ENCODE results near the gene SKAP1. TPM values are rescaled to one million over a fixed set of nuclear protein-coding genes. Genes with fewer than 3 reads are reported as not detected.

Gene SKAP1
- total and polyA plus RNA-seq, 10 donors = 11.5 to 28.9 (median 20.5) TPM

- Histone ChIP-seq H3K9me3 (no peaks in the 10 kb centered on the region), H3K36me3 (peaks cover 0 to 18% (median 0%) of the 10 kb centered on the region in 6 donors), H3K27ac (no peak overlapping the region), H3K4me1 (peaks cover 0 to 17% (median 0%) of the 10 kb centered on the region in 6 donors), H3K4me3 (no peak overlapping the region), H3K27me3 (replicated peaks in 1 of 7) (peaks cover 0 to 32% (median 3%) of the 10 kb centered on the region in 7 donors)
- TF ChIP-seq, protein P1, sequence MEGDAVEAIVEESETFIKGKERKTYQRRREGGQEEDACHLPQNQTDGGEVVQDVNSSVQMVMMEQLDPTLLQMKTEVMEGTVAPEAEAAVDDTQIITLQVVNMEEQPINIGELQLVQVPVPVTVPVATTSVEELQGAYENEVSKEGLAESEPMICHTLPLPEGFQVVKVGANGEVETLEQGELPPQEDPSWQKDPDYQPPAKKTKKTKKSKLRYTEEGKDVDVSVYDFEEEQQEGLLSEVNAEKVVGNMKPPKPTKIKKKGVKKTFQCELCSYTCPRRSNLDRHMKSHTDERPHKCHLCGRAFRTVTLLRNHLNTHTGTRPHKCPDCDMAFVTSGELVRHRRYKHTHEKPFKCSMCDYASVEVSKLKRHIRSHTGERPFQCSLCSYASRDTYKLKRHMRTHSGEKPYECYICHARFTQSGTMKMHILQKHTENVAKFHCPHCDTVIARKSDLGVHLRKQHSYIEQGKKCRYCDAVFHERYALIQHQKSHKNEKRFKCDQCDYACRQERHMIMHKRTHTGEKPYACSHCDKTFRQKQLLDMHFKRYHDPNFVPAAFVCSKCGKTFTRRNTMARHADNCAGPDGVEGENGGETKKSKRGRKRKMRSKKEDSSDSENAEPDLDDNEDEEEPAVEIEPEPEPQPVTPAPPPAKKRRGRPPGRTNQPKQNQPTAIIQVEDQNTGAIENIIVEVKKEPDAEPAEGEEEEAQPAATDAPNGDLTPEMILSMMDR (IDR thresholded peaks at IDR 0.05 in 8 of 11, conservative IDR thresholded peaks at IDR 0.05 in 3 of 11) = no peak
- TF ChIP-seq POLR2AphosphoS5 (IDR thresholded peaks at IDR 0.05) = no peak
- no peak for DNase-seq
- intact Hi-C loops (cut with DNase I; ENCODE audit: low total_unique reads) = no loop called here
- 6 to 33% (median 14%) methylated on average over 1 of the region's 1 CpG for WGBS, 5 donors
Observed at GRCh38 chr17:48391444-48391843, 38.6 kb downstream of the SKAP1 start.

GRCh38 chr17:48389903-48390302 is 40.1 kb downstream of the SKAP1 start:
- no peak overlapping the region for H3K27ac ChIP-seq
- no peak overlapping the region for H3K4me3 ChIP-seq
- intact Hi-C loops (cut with DNase I; ENCODE audit: low total_unique reads) = no loop called here
- no peak for DNase-seq
- TF ChIP-seq POLR2A (IDR thresholded peaks at IDR 0.05) (no peak), POLR2AphosphoS5 (IDR thresholded peaks at IDR 0.05) (no peak)
- TF ChIP-seq, protein P1 (IDR thresholded peaks at IDR 0.05 in 8 of 11, conservative IDR thresholded peaks at IDR 0.05 in 3 of 11) = no peak
- peaks cover 0 to 42% (median 3%) of the 10 kb centered on the region in 7 donors for H3K27me3 ChIP-seq (replicated peaks in 1 of 7)
- H3K9me3 ChIP-seq = no peaks in the 10 kb centered on the region
- peaks cover 0 to 10% (median 0%) of the 10 kb centered on the region in 6 donors for H3K36me3 ChIP-seq
- peaks cover 0 to 20% (median 0%) of the 10 kb centered on the region in 6 donors for H3K4me1 ChIP-seq

DNA sequence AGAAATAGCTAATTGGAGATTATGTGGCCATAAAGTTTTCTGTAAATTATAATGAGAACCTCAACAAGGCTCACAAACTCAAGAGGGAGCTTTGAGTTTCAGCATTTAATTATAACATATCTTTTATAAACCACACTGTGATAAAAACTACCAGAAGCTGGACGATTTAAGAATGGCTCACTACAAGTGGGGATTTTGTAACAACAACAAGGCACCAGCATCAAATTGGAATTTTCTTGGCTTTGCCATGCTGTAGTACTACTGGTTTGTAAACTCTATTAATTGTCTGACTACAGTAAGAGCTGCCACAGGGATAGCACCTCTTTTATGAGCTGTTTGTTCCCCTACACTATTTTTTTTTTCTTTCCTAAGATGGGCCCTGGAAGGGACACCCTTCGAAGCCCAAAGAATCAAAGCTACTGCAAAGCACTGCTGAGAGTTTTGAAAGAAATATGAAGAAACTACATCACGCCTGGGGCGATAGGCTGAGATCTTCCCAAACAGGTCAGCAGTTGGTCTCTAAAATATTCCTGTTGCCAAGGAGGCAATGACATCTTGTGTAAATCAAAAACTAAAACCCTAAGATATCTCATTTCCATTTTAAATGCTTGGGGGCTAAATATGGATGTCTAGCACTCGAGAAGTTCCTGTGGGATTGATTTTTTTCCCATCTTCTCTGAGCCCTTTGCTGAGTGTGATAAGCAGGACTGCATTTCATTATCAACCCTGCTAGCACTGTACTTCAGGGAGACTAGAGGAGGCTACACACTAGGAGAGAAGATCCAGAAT is 40.9 kb downstream of the SKAP1 start:
- peaks cover 0 to 20% (median 0%) of the 10 kb centered on the region in 6 donors for H3K4me1 ChIP-seq
- H3K36me3 ChIP-seq = peaks cover 0 to 2% (median 0%) of the 10 kb centered on the region in 6 donors
- intact Hi-C loops (cut with DNase I; ENCODE audit: low total_unique reads) = no loop called here
- DNase-seq = no peak
- H3K27me3 ChIP-seq (replicated peaks in 1 of 7) = peaks cover 0 to 37% (median 3%) of the 10 kb centered on the region in 7 donors
- no peaks in the 10 kb centered on the region for H3K9me3 ChIP-seq
- no peak overlapping the region for H3K27ac ChIP-seq
- H3K4me3 ChIP-seq = no peak overlapping the region
- TF ChIP-seq POLR2A (IDR thresholded peaks at IDR 0.05) (no peak), POLR2AphosphoS5 (IDR thresholded peaks at IDR 0.05) (no peak)
- TF ChIP-seq, protein P1 (IDR thresholded peaks at IDR 0.05 in 8 of 11, conservative IDR thresholded peaks at IDR 0.05 in 3 of 11) = no peak
- 83 to 92% (median 86%) methylated on average over 5 of the region's 5 CpGs for WGBS, 5 donors

DNA sequence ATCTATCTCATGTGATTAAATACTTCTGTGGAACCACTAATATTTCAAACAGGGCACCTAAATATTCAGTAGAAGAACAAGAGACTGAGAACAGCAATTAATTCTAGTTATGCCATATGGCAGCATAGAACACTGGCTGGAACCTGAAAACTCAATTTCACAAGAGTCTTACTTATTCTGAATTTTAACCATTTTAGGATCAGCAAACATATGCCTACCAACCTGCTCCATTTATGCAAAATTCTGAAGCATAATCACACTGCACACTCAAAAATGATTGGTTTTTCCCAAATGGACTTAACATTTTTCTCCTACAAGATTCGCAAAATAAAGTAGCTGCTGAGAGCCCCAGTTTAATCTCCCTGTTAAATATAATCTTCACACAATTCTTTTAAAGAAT is 43.2 kb downstream of the SKAP1 start:
- TF ChIP-seq, protein P1 (IDR thresholded peaks at IDR 0.05 in 8 of 11, conservative IDR thresholded peaks at IDR 0.05 in 3 of 11) = no peak
- no peak for TF ChIP-seq POLR2A (IDR thresholded peaks at IDR 0.05)
- no peak for TF ChIP-seq POLR2AphosphoS5 (IDR thresholded peaks at IDR 0.05)

More for the DNA sequence above, 43.2 kb downstream of the SKAP1 start:
- DNase-seq = no peak
- Histone ChIP-seq H3K4me3 (no peak overlapping the region), H3K36me3 (peaks cover 0 to under 1% (median 0%) of the 10 kb centered on the region in 6 donors), H3K9me3 (no peaks in the 10 kb centered on the region), H3K27ac (no peak overlapping the region), H3K4me1 (peaks cover 0 to 3% (median 0%) of the 10 kb centered on the region in 6 donors), H3K27me3 (replicated peaks in 1 of 7) (peaks cover 0 to 28% (median 3%) of the 10 kb centered on the region in 7 donors)
- WGBS, 5 donors = 91 to 98% (median 95%) methylated on average over 1 of the region's 1 CpG
- intact Hi-C loops (cut with DNase I; ENCODE audit: low total_unique reads) = no loop called here
